Melanocyte of skin (primary cell): ENCODE data around the gene DTD1. TPM values are rescaled to one million over a fixed set of nuclear protein-coding genes. Genes with fewer than 3 reads are reported as not detected.

Source experiments
- small RNA-seq, 2 donors: library from RNA; depleted of rRNA; stranded (forward); fragments of <200 nt; gene quantifications; one replicate each; pipeline ENCODE3, GENCODE V24; 2012
- total RNA-seq, 2 donors: library from RNA; depleted of rRNA; stranded (reverse); fragments of >200 nt; gene quantifications; 2 replicates each; pipeline ENCODE4 v1.2.3, GENCODE V29; 2012

The DTD1 gene
- total RNA-seq = 10 to 100 TPM; 32.3 to 43.6 TPM

GRCh38 chr20:18587665-18588573 is at the start of gene DTD1:
TSS of gene DTD1 (plus strand) at chr20:18588054. CDS start at chr20:18588073, 19 bp downstream.

GRCh38 chr20:18566892-18567738 is 20.7 kb upstream of the DTD1 start, which contains the start of gene SMIM26:
TSS of gene SMIM26 (plus strand) at chr20:18567432. CDS start at chr20:18567479, 47 bp downstream.

GRCh38 chr20:18813483-18813882 is 225.6 kb downstream of the DTD1 start, which contains the start of gene SCP2D1:
TSS of gene SCP2D1 (plus strand) at chr20:18813783. CDS start at chr20:18813816, 33 bp downstream.

Small RNA genes within 50 kb of the gene (small RNA-seq; reads per million reads assigned to genes)
- gene RN7SL638P (0 reads per million in 2 donors), gene RNU6ATAC34P (0 reads per million in 2 donors)

Other genes with a start within 250 kb of the DTD1 start
- gene DZANK1, start 121.0 kb upstream of the DTD1 start, total RNA-seq = 1 to 10 TPM in 1 of 2 donors, under 1 TPM in 1; 1.00 to 1.4 TPM
- gene POLR3F, start 120.7 kb upstream of the DTD1 start, total RNA-seq = 10 to 100 TPM; 15.5 to 20.0 TPM
- gene RBBP9, start 90.8 kb upstream of the DTD1 start, total RNA-seq = 10 to 100 TPM; 13.8 to 14.7 TPM
- 10 to 100 TPM; 42.0 to 64.6 TPM for gene SEC23B, start 80.1 kb upstream of the DTD1 start, total RNA-seq
- 10 to 100 TPM; 50.0 to 59.9 TPM for gene SMIM26, start 20.6 kb upstream of the DTD1 start, total RNA-seq
- not detected for gene SCP2D1, start 225.7 kb downstream of the DTD1 start, total RNA-seq